Keratinocyte (primary cell): ENCODE data around the gene DCXR. TPM values are rescaled to one million over a fixed set of nuclear protein-coding genes. Genes with fewer than 3 reads are reported as not detected.

Experiments used
- DNase-seq: peaks from one replicate; pipeline ENCODE4 v3.0.0-alpha.2; 2011; ENCODE audit warnings: low read depth, missing footprints, low spot score
- FAIRE-seq: peaks from 2 replicates; lab custom pipeline; 2011; peaks lifted over from hg19 to GRCh38; lab: Jason Lieb, UNC
- H2AFZ ChIP-seq: 2 replicates; pipeline ENCODE4 v1.6.0; 2012; ENCODE audit warnings: low read length, control low read depth, inconsistent platforms; ENCODE audit not compliant: control insufficient read depth
- H3K27ac ChIP-seq: 2 replicates; pipeline ENCODE4 v1.5.1; 2011; ENCODE audit warnings: low read length; ENCODE audit not compliant: control insufficient read depth, insufficient read depth
- H3K27me3 ChIP-seq: 3 replicates; pipeline ENCODE4 v1.6.0; 2011; ENCODE audit warnings: low read length; ENCODE audit not compliant: control insufficient read depth, insufficient read depth; ENCODE audit errors: extremely low read depth
- H3K36me3 ChIP-seq, 2 experiments: 2 replicates in 1 of 2; 3 replicates in 1 of 2; pipeline ENCODE4 v1.5.1; 2011; ENCODE audit warnings: low read length in 2 of 2, mild to moderate bottlenecking in 1 of 2; ENCODE audit not compliant: control insufficient read depth in 2 of 2, insufficient read depth in 2 of 2; ENCODE audit errors: extremely low read depth in 1 of 2
- H3K4me1 ChIP-seq: 3 replicates; pipeline ENCODE4 v1.5.1; 2011; ENCODE audit warnings: low read length; ENCODE audit not compliant: control insufficient read depth, insufficient read depth; ENCODE audit errors: extremely low read depth
- H3K4me2 ChIP-seq: 3 replicates; pipeline ENCODE4 v1.6.0; 2011; ENCODE audit warnings: low read depth, low read length; ENCODE audit not compliant: control insufficient read depth, insufficient read depth; ENCODE audit errors: extremely low read depth
- H3K4me3 ChIP-seq, 3 experiments: fragments of 200-600 bp in 1 of 3; sonication (generic) in 1 of 3; 2 replicates in 2 of 3; 3 replicates in 1 of 3; pipeline ENCODE4 v1.5.1; 2011 to 2016; ENCODE audit warnings: low read length in 3 of 3, mild to moderate bottlenecking in 3 of 3, control low read depth in 2 of 3, inconsistent platforms in 1 of 3, low read depth in 1 of 3, mixed read lengths in 1 of 3, mixed run types in 1 of 3, moderate library complexity in 1 of 3; ENCODE audit not compliant: control insufficient read depth in 2 of 3, insufficient read depth in 2 of 3; ENCODE audit errors: extremely low read depth in 1 of 3
- H3K79me2 ChIP-seq: 2 replicates; pipeline ENCODE4 v1.6.0; 2012; ENCODE audit warnings: low read length; ENCODE audit not compliant: control insufficient read depth, insufficient read depth
- H3K9ac ChIP-seq: 3 replicates; pipeline ENCODE4 v1.6.0; 2011; ENCODE audit warnings: low read length; ENCODE audit not compliant: control insufficient read depth, insufficient read depth; ENCODE audit errors: extremely low read depth
- H3K9me1 ChIP-seq: 3 replicates; pipeline ENCODE4 v1.6.0; 2011; ENCODE audit warnings: low read length; ENCODE audit not compliant: control insufficient read depth, insufficient read depth; ENCODE audit errors: extremely low read depth
- H3K9me3 ChIP-seq: 2 replicates; pipeline ENCODE4 v1.5.1; 2012; ENCODE audit warnings: low read depth, low read length; ENCODE audit not compliant: control insufficient read depth
- H4K20me1 ChIP-seq: 3 replicates; pipeline ENCODE4 v1.6.0; 2011; ENCODE audit warnings: low read length; ENCODE audit not compliant: control insufficient read depth, insufficient read depth; ENCODE audit errors: extremely low read depth
- CTCF ChIP-seq, 3 experiments: IDR thresholded peaks in 1 of 3; conservative IDR thresholded peaks in 1 of 3; optimal IDR thresholded peaks in 1 of 3; 2 replicates in 2 of 3; 3 replicates in 1 of 3; pipeline versions ENCODE3 to v1.5.1; 2011; ENCODE audit warnings: low read length in 3 of 3, mild to moderate bottlenecking in 3 of 3, moderate library complexity in 2 of 3, control low read depth in 1 of 3, inconsistent platforms in 1 of 3; ENCODE audit not compliant: insufficient read depth in 2 of 3; ENCODE audit errors: extremely low read depth in 1 of 3
- EZH2 ChIP-seq: IDR thresholded peaks from one replicate; pipeline ENCODE4 v1.6.1; 2012; ENCODE audit warnings: inconsistent platforms, mild to moderate bottlenecking, low read length, moderate library complexity
- dilution Hi-C: fragments of 300-500 bp; cut with MboI; formaldehyde crosslinking; loops from one replicate; pipeline ENCODE4 v1.7.0; 2020; ENCODE audit warnings: low sequenced_read_pairs; ENCODE audit not compliant: extremely low pct_ligation_motif_present
- polyA plus RNA-seq, 5 experiments: library from polyadenylated mRNA; depleted of rRNA in 3 of 5; stranded (reverse) in 3 of 5; stranded (forward) in 1 of 5; unstranded in 1 of 5; fragments of >200 nt; gene quantifications; 1 replicate in 1 of 5; 2 replicates in 3 of 5; 3 replicates in 1 of 5; pipeline versions ENCODE4 v1.2.1 to v1.2.3, GENCODE V29; 2011 to 2012; ENCODE audit warnings: missing spikeins in 2 of 5, low read depth in 1 of 5, low replicate concordance in 1 of 5

The DCXR gene
- polyA plus RNA-seq, 1 donor (not counting 4 experiments of a cell fraction or from before 2014, with no cell fraction given), result 45.4 TPM

GRCh38 chr17:81999587-81999975 is 37.9 kb downstream of the DCXR start:
- no peak overlapping the region for H3K4me2 ChIP-seq
- no peak overlapping the region for H3K4me3 ChIP-seq
- H3K79me2 ChIP-seq, result no peaks in the 10 kb centered on the region
- no peak overlapping the region for H2AFZ ChIP-seq
- H3K27ac ChIP-seq, result no peak overlapping the region
- peaks cover 2% of the 10 kb centered on the region for H3K9me1 ChIP-seq
- no peaks in the 10 kb centered on the region for H3K36me3 ChIP-seq
- TF ChIP-seq EZH2 (no peak), CTCF (optimal IDR thresholded peaks at IDR 0.05 in 1 of 3, IDR thresholded peaks at IDR 0.05 in 1 of 3, conservative IDR thresholded peaks at IDR 0.05 in 1 of 3; ENCODE audit: extremely low read depth in 1 of 3, insufficient read depth in 2 of 3, low read length in 3 of 3) (no peak)
- no peaks in the 10 kb centered on the region for H3K9me3 ChIP-seq
- dilution Hi-C loops, result no loop called here
- DNase-seq, result no peak
- FAIRE-seq, result no peak
- H3K4me1 ChIP-seq, result peaks cover 16% of the 10 kb centered on the region
- no peak overlapping the region for H3K9ac ChIP-seq
- H3K27me3 ChIP-seq, result no peaks in the 10 kb centered on the region
- no peaks in the 10 kb centered on the region for H4K20me1 ChIP-seq

- Histone ChIP-seq H3K36me3 (no peaks in the 10 kb centered on the region), H4K20me1 (no peaks in the 10 kb centered on the region), H3K9ac (no peak overlapping the region), H3K27ac (no peak overlapping the region), H2AFZ (no peak overlapping the region), H3K4me2 (no peak overlapping the region), H3K9me3 (no peaks in the 10 kb centered on the region), H3K4me3 (no peak overlapping the region), H3K4me1 (peaks cover 9% of the 10 kb centered on the region), H3K79me2 (no peaks in the 10 kb centered on the region), H3K9me1 (peaks cover 2% of the 10 kb centered on the region), H3K27me3 (no peaks in the 10 kb centered on the region)
- dilution Hi-C loops, result no loop called here
- DNase-seq, result no peak
- TF ChIP-seq EZH2, result no peak
- TF ChIP-seq CTCF (optimal IDR thresholded peaks at IDR 0.05 in 1 of 3, IDR thresholded peaks at IDR 0.05 in 1 of 3, conservative IDR thresholded peaks at IDR 0.05 in 1 of 3; ENCODE audit: extremely low read depth in 1 of 3, insufficient read depth in 2 of 3, low read length in 3 of 3), result no peak
- FAIRE-seq, result no peak
Measured at GRCh38 chr17:81998691-81999438, 38.6 kb downstream of the DCXR start.
